BJ (cell line): Measurements from ENCODE around the gene SRSF2. TPM values are rescaled to one million over a fixed set of nuclear protein-coding genes. Genes with fewer than 3 reads are reported as not detected.
A peak's percentile ranks its signal among the peaks of the same experiment; 100 is the strongest.

Experiments
- CTCF ChIA-PET: fragments of 350-600 bp; formaldehyde crosslinking; extraction: SDS; loops from one replicate; lab custom pipeline; 2021; ENCODE audit warnings: antibody characterized with exemption, inconsistent platforms; lab: Yijun Ruan, JAX
- POLR2A ChIA-PET: fragments of 300-600 bp; sonication (Branson Sonifier 250); formaldehyde crosslinking; extraction: SDS; loops from one replicate; lab custom pipeline; 2021; ENCODE audit warnings: antibody characterized with exemption; lab: Charles Lee
- DNase-seq: peaks from one replicate; pipeline ENCODE4 v3.0.0-alpha.2; 2011; ENCODE audit warnings: low read depth
- H3K27me3 ChIP-seq: 2 replicates; pipeline ENCODE4 v1.6.0; 2011; ENCODE audit warnings: low read length; ENCODE audit not compliant: control insufficient read depth, insufficient read depth
- H3K36me3 ChIP-seq: 2 replicates; pipeline ENCODE4 v1.5.1; 2011; ENCODE audit warnings: low read length; ENCODE audit not compliant: control insufficient read depth, insufficient read depth
- H3K4me3 ChIP-seq: 2 replicates; pipeline ENCODE4 v1.5.1; 2011; ENCODE audit warnings: low read depth, mild to moderate bottlenecking, control low read depth, low read length
- CTCF ChIP-seq: IDR thresholded peaks from 2 replicates; pipeline ENCODE4 v1.5.1; 2011; ENCODE audit warnings: low read depth, mild to moderate bottlenecking, control low read depth, inconsistent platforms, low read length, moderate library complexity; ENCODE audit not compliant: insufficient read depth
- polyA plus RNA-seq: library from polyadenylated mRNA; depleted of rRNA; stranded (reverse); fragments of >200 nt; gene quantifications from 2 replicates; pipeline ENCODE4 v1.2.3, GENCODE V29; 2011

Gene SRSF2
- polyA plus RNA-seq, 1 experiment: 110 TPM

DNA sequence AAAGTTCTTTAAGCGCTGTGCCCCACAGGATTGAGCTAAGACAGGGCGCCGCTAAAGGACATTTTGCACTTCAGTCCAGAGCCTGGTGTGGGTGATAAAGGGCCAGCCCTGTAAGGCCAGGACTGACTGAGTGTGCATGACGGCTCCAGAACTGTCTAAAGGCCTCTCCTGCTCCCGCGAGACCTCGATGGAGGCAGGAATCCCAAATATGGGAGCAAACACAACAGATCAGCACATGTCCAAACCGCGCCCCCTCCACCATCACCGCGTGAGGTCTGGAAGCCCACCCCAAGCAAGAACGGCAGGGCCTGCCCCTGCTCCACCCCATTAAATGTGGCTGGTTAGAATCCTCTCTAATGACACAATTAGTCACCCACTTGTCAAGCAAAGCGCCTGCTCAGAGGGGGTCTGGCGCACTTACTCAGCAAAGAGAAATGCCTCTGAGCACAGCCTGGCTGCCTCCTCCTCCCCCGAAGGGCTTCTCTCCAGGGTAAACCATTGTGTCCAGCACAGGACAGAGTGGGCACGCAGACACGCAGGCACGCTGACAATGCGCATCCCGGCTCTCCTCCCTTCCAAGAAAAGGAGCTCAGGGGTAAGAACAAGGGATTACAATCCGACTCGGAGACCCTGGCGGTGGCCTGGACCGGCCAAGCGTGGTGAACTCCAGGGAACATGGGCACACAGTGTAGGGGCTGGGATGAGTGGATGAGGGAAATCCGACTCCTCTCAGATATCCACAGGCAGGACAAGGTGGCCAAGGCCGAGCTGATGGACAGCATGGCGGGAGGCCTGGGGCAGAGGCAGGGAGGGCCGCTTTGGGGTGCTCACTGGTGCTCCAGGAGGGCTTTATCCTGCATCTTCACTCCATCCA lies 27.8 kb downstream of the SRSF2 start:
- Histone ChIP-seq H3K4me3 (peak overlapping the region; percentile 84), H3K27me3 (no peaks in the 10 kb centered on the region), H3K36me3 (peaks cover 9% of the 10 kb centered on the region)
- ChIA-PET POLR2A (interaction anchor here (0.6 to 1.2 kb wide), 4 partner anchors 8 to 401 kb away, joined by 3 to 6 read pairs (median 4); no protein-coding TSS in a partner anchor), CTCF (interaction anchor here (0.7 to 2.7 kb wide), 4 partner anchors 7 to 28 kb away, joined by 4 to 18 read pairs (median 6); no protein-coding TSS in a partner anchor)
- peak; percentile 93 for DNase-seq
- TF ChIP-seq CTCF: no peak

- TF ChIP-seq CTCF: peak; percentile 19; the same call in 1 of the 2 replicates
- POLR2A ChIA-PET: interaction anchor here (0.6 to 1.1 kb wide), 3 partner anchors 20 to 758 kb away, joined by 3 to 4 read pairs (median 3); no protein-coding TSS in a partner anchor
- CTCF ChIA-PET: interaction anchor here (0.5 to 2.7 kb wide), 6 partner anchors 11 to 171 kb away, joined by 3 to 18 read pairs (median 4); partner anchors contain the start of gene CYGB
- DNase-seq: no peak
- H3K4me3 ChIP-seq: no peak overlapping the region; the same call in 1 of the 2 replicates
- no peaks in the 10 kb centered on the region for H3K27me3 ChIP-seq
- H3K36me3 ChIP-seq: peaks cover 3% of the 10 kb centered on the region; the same call in 1 of the 2 replicates
Observed at GRCh38 chr17:76707985-76708807, 28.9 kb downstream of the SRSF2 start.

GRCh38 chr17:76706817-76707216 lies 30.3 kb downstream of the SRSF2 start:
- no peaks in the 10 kb centered on the region for H3K27me3 ChIP-seq
- H3K4me3 ChIP-seq: no peak overlapping the region
- TF ChIP-seq CTCF: no peak
- peaks cover 2% of the 10 kb centered on the region; the same call in 1 of the 2 replicates for H3K36me3 ChIP-seq
- ChIA-PET POLR2A (interaction anchor here (0.7 kb wide), 1 partner anchor 460 kb away, joined by 9 read pairs; no protein-coding TSS in a partner anchor), CTCF (no interaction called here)
- no peak for DNase-seq

- Histone ChIP-seq H3K4me3 (no peak overlapping the region), H3K36me3 (peaks cover 2% of the 10 kb centered on the region; the same call in 1 of the 2 replicates), H3K27me3 (no peaks in the 10 kb centered on the region)
- ChIA-PET POLR2A (no interaction called here), CTCF (interaction anchor here (1.8 kb wide), 1 partner anchor 23 kb away, joined by 7 read pairs; no protein-coding TSS in a partner anchor)
- DNase-seq: no peak
- no peak for TF ChIP-seq CTCF
Observed at GRCh38 chr17:76704805-76705204, 32.3 kb downstream of the SRSF2 start.
